ENCODE results near the gene RNF215. TPM values are rescaled to one million over a fixed set of nuclear protein-coding genes. Genes with fewer than 3 reads are reported as not detected.

The RNF215 gene
- total RNA-seq, 3 donors from 2014 or later, result 3.9 to 5.1 (median 4.4) TPM

Other genes starting within 250 kb of the RNF215 start
- 100 to 1,000 TPM; 226 to 440 (median 307) TPM for gene LIF, start 140.7 kb downstream of the RNF215 start, total RNA-seq
- gene OSM, start 120.6 kb downstream of the RNF215 start, total RNA-seq, result 10 to 100 TPM; 18.4 to 30.7 (median 22.2) TPM
- gene CASTOR1, start 97.9 kb downstream of the RNF215 start, total RNA-seq, result 1 to 10 TPM; 1.1 to 2.9 (median 2.4) TPM
- gene TBC1D10A, start 60.5 kb downstream of the RNF215 start, total RNA-seq, result 10 to 100 TPM; 12.6 to 16.4 (median 14.0) TPM
- gene SF3A1, start 30.5 kb downstream of the RNF215 start, total RNA-seq, result 100 to 1,000 TPM; 315 to 335 (median 324) TPM
- gene CCDC157, start 30.4 kb downstream of the RNF215 start, total RNA-seq, result 1 to 10 TPM; 2.3 to 3.0 (median 2.6) TPM
- gene SEC14L2, start 9.6 kb upstream of the RNF215 start, total RNA-seq, result 10 to 100 TPM; 10.4 to 13.2 (median 12.5) TPM
- gene MTFP1, start 38.4 kb upstream of the RNF215 start, total RNA-seq, result 100 to 1,000 TPM in 1 of 3 donors, 10 to 100 TPM in 2; 97.0 to 113 (median 99.9) TPM
- not detected for gene SEC14L3, start 84.6 kb upstream of the RNF215 start, total RNA-seq
- gene SEC14L4, start 118.3 kb upstream of the RNF215 start, total RNA-seq, result under 1 TPM in 1 of 3 donors, not detected in 2; 0.16 TPM
- gene SEC14L6, start 159.3 kb upstream of the RNF215 start, total RNA-seq, result not detected
- gene GAL3ST1, start 187.3 kb upstream of the RNF215 start, total RNA-seq, result under 1 TPM in 2 of 3 donors, not detected in 1; 0.16 to 0.38 TPM
- 100 to 1,000 TPM; 312 to 373 (median 336) TPM for gene PES1, start 204.5 kb upstream of the RNF215 start, total RNA-seq
- gene TCN2, start 219.8 kb upstream of the RNF215 start, total RNA-seq, result under 1 TPM in 2 of 3 donors, not detected in 1; 0.26 to 0.46 TPM
- gene SLC35E4, start 248.4 kb upstream of the RNF215 start, total RNA-seq, result 10 to 100 TPM in 1 of 3 donors, 1 to 10 TPM in 2; 7.3 to 10.9 (median 8.9) TPM

All from activated T-cell treated with anti-CD3 and anti-CD28 coated beads, Interleukin-2, amount 50 U/mL, for 4 hours (primary cell).